Measurements from ENCODE around the gene CSNK1G1.

DNA sequence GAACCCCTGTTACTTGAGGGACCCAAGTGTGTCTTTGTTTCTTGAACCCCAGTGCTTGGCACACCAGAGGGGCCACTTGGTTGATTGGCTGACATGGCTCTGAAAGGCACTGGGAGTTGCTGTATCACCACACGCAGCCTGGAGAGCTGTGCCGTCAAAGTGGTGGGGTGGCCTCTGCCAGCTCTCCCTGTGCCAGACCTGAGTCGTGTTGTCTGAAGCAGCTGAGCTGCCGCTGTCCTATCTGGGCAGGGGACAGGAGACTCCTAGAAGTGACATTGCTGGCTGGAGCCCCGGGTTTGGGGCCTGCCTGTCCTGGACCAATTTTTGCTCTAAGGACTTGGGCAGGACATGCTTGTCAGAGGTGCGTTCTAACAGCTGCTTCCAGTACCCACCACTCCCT lies 209.9 kb downstream of the CSNK1G1 start:
- no peak for TF ChIP-seq POLR2A (IDR thresholded peaks at IDR 0.05; ENCODE audit: low read depth, low read length)
- no peak for TF ChIP-seq TAF1 (IDR thresholded peaks at IDR 0.05; ENCODE audit: borderline replicate concordance, low read depth, low read length)
- TF ChIP-seq POLR2AphosphoS5 (IDR thresholded peaks at IDR 0.05; ENCODE audit: low read depth, low read length), result no peak
